ENCODE results near the gene VASH2. TPM values are rescaled to one million over a fixed set of nuclear protein-coding genes. Genes with fewer than 3 reads are reported as not detected.

Gene VASH2
- total and polyA plus RNA-seq, 2 of the 8 experiments (the other 6 are each of a cell fraction or from before 2014, with no cell fraction given), result 44.0 to 187 TPM

DNA sequence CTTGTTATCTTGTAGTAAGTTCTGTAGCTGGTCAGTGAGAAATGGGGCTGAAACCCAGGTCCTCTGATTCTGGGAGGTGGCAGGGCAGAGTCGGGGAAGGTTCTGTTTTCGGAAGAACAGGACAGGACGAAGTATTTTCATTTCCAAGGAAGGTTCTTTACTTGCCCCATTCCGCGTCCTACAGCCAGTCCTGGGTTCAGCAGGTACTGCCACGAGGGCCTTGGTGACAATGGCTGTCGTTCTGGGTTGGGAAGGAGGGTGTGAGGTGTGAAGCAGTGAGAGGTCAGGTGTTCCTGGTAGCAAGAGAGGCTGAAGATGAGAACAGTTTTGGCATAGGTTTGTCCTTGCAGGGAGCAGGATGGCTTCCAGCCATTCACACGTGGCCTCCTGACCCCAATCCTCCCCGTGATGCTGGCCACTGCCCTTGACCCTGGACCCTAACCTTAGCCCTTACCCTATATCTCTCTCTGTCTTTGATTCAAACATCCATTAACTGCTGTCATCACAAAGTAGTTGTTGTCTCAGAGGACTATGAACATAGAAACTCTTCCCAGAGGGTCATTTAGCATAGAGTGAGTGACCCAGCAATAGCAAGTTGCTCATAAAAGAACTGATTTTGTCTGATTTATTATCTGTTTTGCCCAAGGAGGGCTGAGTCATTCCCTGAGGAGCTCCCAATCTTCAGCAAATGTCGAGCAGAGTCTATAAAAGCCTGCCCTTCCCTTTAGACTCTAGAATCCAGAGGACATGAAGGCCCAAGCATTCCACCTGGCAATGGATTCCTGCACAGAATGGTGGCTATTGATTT lies 25.0 kb downstream of the VASH2 start:
- no peak for DNase-seq (ENCODE audit: low read depth in 1 of 2, low spot score in 2 of 2)
- Histone ChIP-seq H2BK120ac (replicated peaks; ENCODE audit: low read depth, low read length) (no peak overlapping the region), H3K79me2 (ENCODE audit: control insufficient read depth in 1 of 2, insufficient read depth in 2 of 2, low read length in 2 of 2) (no peaks in the 10 kb centered on the region; a peak in 1 of 4 replicates), H3K9me3 (ENCODE audit: insufficient read depth in 2 of 2, low read depth in 1 of 2, low read length in 1 of 2) (no peaks in the 10 kb centered on the region), H2BK12ac (ENCODE audit: low read depth, low read length) (no peak overlapping the region), H3K4me3 (ENCODE audit: extremely low read depth in 1 of 4, insufficient read depth in 2 of 4, low read depth in 3 of 4, low read length in 4 of 4) (no peak overlapping the region), H3K4me2 (ENCODE audit: insufficient read depth in 1 of 2, low read depth in 2 of 2, low read length in 2 of 2) (no peak overlapping the region), H3K27ac (ENCODE audit: low read depth, low read length) (no peak overlapping the region), H2AFZ (ENCODE audit: low read length) (no peak overlapping the region), H3K14ac (ENCODE audit: insufficient read length) (no peak overlapping the region), H3K36me3 (ENCODE audit: control insufficient read depth in 2 of 4, insufficient read depth in 4 of 4, low read length in 3 of 4) (peaks cover 57 to 100% (median 85%) of the 10 kb centered on the region in 4 experiments), H3K4me1 (replicated peaks in 1 of 4; ENCODE audit: control insufficient read depth in 3 of 4, insufficient read depth in 4 of 4, low read length in 3 of 4) (peaks cover 0 to 8% (median 4%) of the 10 kb centered on the region in 4 experiments; a peak in 6 of 7 replicates), H3K9ac (replicated peaks in 1 of 4; ENCODE audit: extremely low read depth in 1 of 4, low read depth in 3 of 4, low read length in 3 of 4) (no peak overlapping the region; a peak in 1 of 7 replicates), H3K23me2 (ENCODE audit: low read depth, low read length) (no peaks in the 10 kb centered on the region), H2AK5ac (ENCODE audit: low read depth, low read length) (no peak overlapping the region), H3K18ac (ENCODE audit: extremely low read depth, low read length) (peak overlapping the region; percentile 13; the same call in 1 of the 2 replicates), H3K79me1 (ENCODE audit: low read depth, low read length) (peaks cover 3% of the 10 kb centered on the region; the same call in 1 of the 2 replicates), H3K27me3 (replicated peaks in 1 of 4; ENCODE audit: control insufficient read depth in 3 of 4, extremely low read depth in 1 of 4, insufficient read depth in 3 of 4, low read length in 3 of 4) (no peaks in the 10 kb centered on the region), H4K5ac (ENCODE audit: insufficient read length, low read depth, low read length) (no peak overlapping the region), H4K91ac (replicated peaks; ENCODE audit: insufficient read length, low read length) (no peak overlapping the region), H2BK5ac (ENCODE audit: low read depth, low read length) (0 out of 2 replicates have a peak overlapping the region, but pooled peaks have one; percentile 37), H3K56ac (replicated peaks; ENCODE audit: insufficient read length, low read depth, low read length) (no peak overlapping the region), H3K23ac (ENCODE audit: insufficient read length) (no peak overlapping the region), H4K20me1 (replicated peaks in 1 of 2; ENCODE audit: control insufficient read depth in 1 of 2, insufficient read depth in 2 of 2, low read length in 2 of 2) (peaks cover 2 to 12% of the 10 kb centered on the region in 2 experiments), H3K4ac (replicated peaks; ENCODE audit: insufficient read length, low read depth, low read length) (no peak overlapping the region), H2BK15ac (ENCODE audit: low read length) (no peak overlapping the region), H2BK20ac (ENCODE audit: low read length) (no peak overlapping the region), H4K8ac (ENCODE audit: extremely low read depth, insufficient read depth, low read length) (no peak overlapping the region)
- ChIA-PET POLR2A (ENCODE audit: partially characterized antibody) (interaction anchor here (0.9 to 12.9 kb wide), 3 partner anchors 12 to 24 kb away, joined by 4 to 240 read pairs (median 76); partner anchors contain the start of gene VASH2), CTCF (ENCODE audit: partially characterized antibody) (interaction anchor here (1.0 to 1.9 kb wide), 4 partner anchors 10 to 20 kb away, joined by 4 to 9 read pairs (median 4); no protein-coding TSS in a partner anchor)
- 95% methylated on average over 10 of the region's 10 CpGs; no CpG with 5 or more reads in 1 of the 2 experiments for WGBS, 2 experiments (ENCODE audit: extremely low coverage in 1 of 2, insufficient coverage in 1 of 2, insufficient read length in 1 of 2, insufficient replicate concordance in 2 of 2, low coverage in 1 of 2, low lambda C conversion rate in 2 of 2, missing lambda C conversion rate in 1 of 2)
- TF ChIP-seq CBX8 (IDR thresholded peaks at IDR 0.05; ENCODE audit: borderline replicate concordance, low read depth, low read length) (no peak), POLR2A (IDR thresholded peaks at IDR 0.05; ENCODE audit: control extremely low read depth in 1 of 2, low read depth in 2 of 2, low read length in 2 of 2) (0 out of 3 replicates have a peak, but pooled peaks of 1 of the 2 experiments have one; percentile 2), POLR2AphosphoS5 (IDR thresholded peaks at IDR 0.05; ENCODE audit: low read depth, low read length) (peak; percentile 67)
- no peak for FAIRE-seq
